ENCODE results near the gene ZNF524. TPM values are rescaled to one million over a fixed set of nuclear protein-coding genes. Genes with fewer than 3 reads are reported as not detected.

The ZNF524 gene
- total RNA-seq, 1 donor from 2014 or later, result 14.8 TPM

GRCh38 chr19:55621673-55622231 lies 21.7 kb downstream of the ZNF524 start:
- no peak for DNase-seq

- DNase-seq, result no peak
Observed at GRCh38 chr19:55622242-55622969, 22.3 kb downstream of the ZNF524 start.

GRCh38 chr19:55623130-55623529 lies 23.0 kb downstream of the ZNF524 start:
- no peak for DNase-seq

GRCh38 chr19:55623561-55623960 lies 23.5 kb downstream of the ZNF524 start:
- DNase-seq, result no peak

GRCh38 chr19:55624109-55625003 lies 24.3 kb downstream of the ZNF524 start, which contains the start of gene ZNF784:
Gene ZNF784, minus strand, starts transcription at chr19:55624566. Its CDS starts 5 bp downstream, at chr19:55624561.
- peak; percentile 96 for DNase-seq

- DNase-seq, result no peak
Observed at GRCh38 chr19:55625004-55625326, 24.9 kb downstream of the ZNF524 start.

- DNase-seq, result no peak
Observed at GRCh38 chr19:55626350-55626749, 26.3 kb downstream of the ZNF524 start.

GRCh38 chr19:55632463-55632834 lies 32.4 kb downstream of the ZNF524 start:
- DNase-seq, result peak; percentile 99

- DNase-seq, result no peak
Observed at GRCh38 chr19:55633861-55634260, 33.8 kb downstream of the ZNF524 start.

GRCh38 chr19:55635334-55635717 lies 35.2 kb downstream of the ZNF524 start:
- no peak for DNase-seq

GRCh38 chr19:55635856-55636440 lies 35.9 kb downstream of the ZNF524 start:
- DNase-seq, result no peak

- no peak for DNase-seq
Observed at GRCh38 chr19:55636723-55637122, 36.6 kb downstream of the ZNF524 start.

- no peak for DNase-seq
Observed at GRCh38 chr19:55637534-55637933, 37.4 kb downstream of the ZNF524 start.

- peak; percentile 62 for DNase-seq
Observed at GRCh38 chr19:55638864-55639359, 38.8 kb downstream of the ZNF524 start.

GRCh38 chr19:55640043-55640576 lies 40.0 kb downstream of the ZNF524 start:
- peak; percentile 81 for DNase-seq

GRCh38 chr19:55640577-55641425 lies 40.7 kb downstream of the ZNF524 start, which contains the start of gene ZNF580:
Gene ZNF580, plus strand, starts transcription at chr19:55641002. Its CDS starts 1,507 bp downstream, at chr19:55642509.
- DNase-seq, result peak; percentile 70

- no peak for DNase-seq
Observed at GRCh38 chr19:55641426-55642152, 41.5 kb downstream of the ZNF524 start.

GRCh38 chr19:55642153-55643002 lies 42.3 kb downstream of the ZNF524 start:
- DNase-seq, result peak; percentile 28

GRCh38 chr19:55643003-55643886 lies 43.2 kb downstream of the ZNF524 start, which contains the start of gene ZNF581:
Gene ZNF581, plus strand, starts transcription at chr19:55643649. Its CDS starts 923 bp downstream, at chr19:55644572.
- peak; percentile 79 for DNase-seq
